ENCODE results near the gene FRRS1L. TPM values are rescaled to one million over a fixed set of nuclear protein-coding genes. Genes with fewer than 3 reads are reported as not detected.

FRRS1L gene
- total RNA-seq, 1 donor from 2014 or later: under 0.01 TPM

DNA sequence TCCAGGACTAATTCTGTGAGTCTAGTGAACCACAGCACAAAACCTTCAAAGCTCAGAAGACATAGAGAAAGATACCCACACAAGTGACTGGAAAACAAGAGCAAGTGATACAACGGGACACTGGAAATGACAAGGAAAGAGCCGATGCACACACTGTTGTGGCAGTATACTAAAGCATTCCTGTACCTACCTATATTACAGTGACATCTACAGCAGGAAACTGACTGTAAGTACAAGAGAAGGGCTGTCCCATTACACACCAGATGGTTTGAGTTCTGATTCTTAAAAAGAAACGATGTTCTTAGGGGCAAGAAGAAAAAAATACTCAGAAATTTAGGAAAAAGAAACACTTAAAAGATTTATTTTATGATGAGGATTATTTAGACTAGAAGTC, 65.8 kb downstream of the FRRS1L start:
- DNase-seq: peak; percentile 37

DNA sequence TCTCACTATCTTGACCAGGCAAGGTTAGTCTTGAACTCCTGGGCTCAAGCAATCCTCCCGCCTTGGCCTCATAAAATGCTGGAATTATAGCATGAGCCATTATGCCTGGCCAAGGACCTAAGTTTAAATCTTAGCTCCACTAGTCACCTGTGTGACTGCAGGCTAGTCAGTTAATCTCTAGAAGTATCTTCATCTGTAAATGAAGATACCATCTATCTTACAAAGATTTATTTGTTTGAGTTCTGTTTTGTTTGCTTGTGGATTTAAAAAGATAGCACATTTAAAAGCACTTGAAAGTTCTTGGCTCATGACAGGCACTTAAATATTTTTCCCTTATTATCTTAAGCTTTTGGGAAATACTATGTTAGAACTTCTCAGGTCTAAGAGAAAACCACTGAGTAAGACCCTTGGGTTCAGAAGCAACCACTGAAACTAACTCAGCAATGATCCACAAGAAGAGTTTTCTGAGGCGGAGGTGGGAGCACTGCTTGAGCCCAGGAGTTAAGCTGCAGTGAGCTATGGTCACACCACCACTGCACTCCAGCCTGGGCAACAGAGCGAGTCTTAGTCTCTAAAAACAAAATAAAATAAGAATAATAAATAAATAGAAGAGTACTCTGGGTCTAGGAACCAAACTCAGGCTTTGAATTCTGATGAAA, 66.4 kb downstream of the FRRS1L start:
- DNase-seq: no peak

GRCh38 chr9:109098960-109099308, 68.1 kb downstream of the FRRS1L start:
- no peak for DNase-seq

- peak; percentile 81 for DNase-seq
Measured at GRCh38 chr9:109098171-109098959, 68.7 kb downstream of the FRRS1L start.

DNA sequence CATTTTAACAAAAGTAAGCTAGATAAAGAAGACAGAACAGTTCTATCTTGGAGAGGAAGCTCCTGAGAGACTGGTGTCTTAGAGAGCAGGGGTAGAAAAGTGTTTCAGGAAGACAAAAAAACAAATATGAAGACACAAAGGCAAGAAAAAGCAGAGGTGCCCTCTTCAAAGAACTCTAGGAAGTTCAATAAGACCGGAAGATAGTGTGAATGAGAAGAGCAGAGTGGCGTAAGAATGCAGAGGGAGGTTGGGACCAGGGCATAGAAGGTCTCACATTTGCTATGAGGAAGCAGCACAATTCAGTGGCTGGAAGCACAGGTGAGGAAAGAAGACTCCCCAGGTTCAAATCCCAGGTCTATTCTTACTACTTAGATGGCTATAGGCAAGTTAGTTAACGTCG, 69.9 kb downstream of the FRRS1L start:
- DNase-seq: no peak

GRCh38 chr9:109095321-109095720, 71.7 kb downstream of the FRRS1L start:
- no peak for DNase-seq

- DNase-seq: no peak
Measured at GRCh38 chr9:109094268-109094667, 72.8 kb downstream of the FRRS1L start.

GRCh38 chr9:109092587-109092986, 74.5 kb downstream of the FRRS1L start:
- no peak for DNase-seq

DNA sequence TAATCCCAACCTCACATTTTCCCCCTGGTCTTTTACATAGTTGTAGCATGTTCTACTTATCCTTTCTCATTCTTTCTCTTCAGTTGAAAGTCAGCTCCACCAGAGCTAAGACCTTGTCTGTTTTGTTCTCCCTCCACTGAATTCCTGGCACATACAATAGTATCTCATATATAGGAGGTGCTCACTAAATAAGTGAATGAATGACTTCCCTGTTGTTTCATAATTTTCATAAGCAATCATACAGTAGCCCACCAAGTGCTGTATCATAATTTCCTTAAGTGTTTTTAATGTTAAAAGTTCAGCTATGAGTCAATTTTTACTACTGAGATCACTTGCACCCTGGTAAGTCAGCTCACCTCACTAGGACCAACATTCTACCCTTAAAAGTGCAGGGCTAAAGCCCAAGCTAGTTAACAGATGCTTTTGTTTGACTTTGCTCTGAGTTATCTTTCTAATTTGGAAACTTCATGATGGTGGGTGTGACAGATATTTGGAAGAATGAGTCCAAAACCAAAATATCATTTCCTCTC, 74.9 kb downstream of the FRRS1L start:
- no peak for DNase-seq

- no peak for DNase-seq
Measured at GRCh38 chr9:109088221-109088620, 78.8 kb downstream of the FRRS1L start.

DNA sequence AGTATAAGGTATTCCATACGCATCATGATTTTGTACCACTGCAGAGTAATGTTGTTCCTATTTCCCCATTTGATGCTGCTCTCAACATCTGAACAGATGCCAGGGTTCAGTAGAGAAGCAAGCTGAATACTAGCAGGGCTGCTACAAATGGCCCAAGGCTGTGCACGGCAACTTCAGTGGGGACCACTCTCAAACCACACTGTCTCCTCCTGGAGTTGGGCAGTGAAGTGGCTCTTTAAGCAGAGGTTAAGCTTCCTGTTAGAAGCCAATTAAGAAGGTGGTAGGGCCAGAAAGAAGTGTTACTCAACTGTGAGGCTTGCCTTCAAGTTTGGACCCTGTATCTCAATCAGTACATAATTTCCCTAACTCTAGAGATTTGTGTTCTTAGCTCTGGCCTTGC, 79.3 kb downstream of the FRRS1L start:
- no peak for DNase-seq

DNA sequence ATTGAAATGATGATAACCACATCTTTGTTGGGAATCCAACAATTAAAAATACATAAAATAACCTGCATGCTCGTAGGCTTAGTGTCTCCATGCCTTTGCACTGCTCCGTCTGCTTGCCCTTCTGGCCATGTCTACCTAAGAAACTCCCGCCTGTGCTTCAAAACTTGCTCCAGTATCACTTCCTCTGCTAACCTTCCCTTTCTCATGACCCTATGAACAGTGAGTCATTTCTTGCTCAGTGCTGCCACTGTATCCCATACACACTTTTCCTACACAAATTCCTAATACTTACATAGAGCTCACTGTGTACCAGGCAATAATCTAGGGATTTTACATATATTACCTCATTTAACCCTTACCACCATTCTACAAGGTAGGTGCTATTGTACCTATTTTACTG, 80.8 kb downstream of the FRRS1L start:
- peak; percentile 37 for DNase-seq

DNA sequence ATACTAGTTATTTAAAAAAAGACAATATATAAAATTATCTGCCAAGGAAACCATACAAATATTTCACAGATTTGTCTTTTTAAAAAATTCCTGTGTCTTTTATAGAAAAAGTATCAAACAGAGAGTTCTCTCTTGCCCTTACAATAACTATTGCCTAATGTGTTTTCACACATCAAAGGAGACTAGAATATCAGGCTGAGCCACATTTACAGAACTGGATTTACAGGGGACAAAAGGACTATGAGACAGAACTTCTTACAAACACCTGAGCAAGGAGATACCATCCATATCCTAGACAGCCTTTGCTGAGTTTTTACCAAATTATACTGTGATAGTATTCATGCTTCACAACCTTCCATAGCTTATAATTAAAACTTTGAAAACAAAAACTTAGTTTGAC, 81.5 kb downstream of the FRRS1L start:
- no peak for DNase-seq

DNA sequence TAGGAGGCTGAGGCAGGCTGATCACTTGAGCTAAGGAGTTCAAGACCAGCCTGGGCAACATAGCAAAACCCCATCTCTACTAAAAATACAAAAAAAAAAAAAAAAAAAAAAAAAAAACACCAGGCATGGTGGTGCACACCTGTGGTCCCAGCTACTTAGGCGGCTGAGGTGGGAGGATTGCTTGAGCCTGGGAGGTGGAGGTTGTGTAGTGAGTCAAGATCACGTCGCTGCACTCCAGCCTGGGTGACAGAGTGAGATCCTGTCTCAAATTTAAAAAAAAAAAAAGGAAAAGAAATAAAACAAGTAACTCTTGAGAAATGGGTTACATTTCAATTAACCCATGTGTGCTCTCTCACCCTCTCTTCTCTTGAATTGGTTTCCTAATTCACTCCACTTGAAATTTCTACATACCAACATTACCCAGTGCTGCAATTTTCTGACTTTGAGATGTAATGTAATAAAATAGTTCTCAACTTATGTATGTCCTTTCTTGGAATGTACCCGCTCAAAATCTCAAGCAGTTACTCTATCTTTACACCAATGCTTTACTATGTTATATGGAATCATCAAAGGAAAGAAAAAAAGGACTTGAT, 83.1 kb downstream of the FRRS1L start:
- DNase-seq: no peak

- no peak for DNase-seq
Measured at GRCh38 chr9:109083141-109083540, 83.9 kb downstream of the FRRS1L start.

- DNase-seq: no peak
Measured at GRCh38 chr9:109082091-109082620, 84.9 kb downstream of the FRRS1L start.

Other genes starting within 250 kb of the FRRS1L start
- gene ELP1, start 233.1 kb downstream of the FRRS1L start, total RNA-seq: 37.1 and 51.6 TPM in 2 replicates
- 3.1 and 5.4 TPM in 2 replicates for gene ABITRAM, start 232.8 kb downstream of the FRRS1L start, total RNA-seq
- 190 and 193 TPM in 2 replicates for gene CTNNAL1, start 153.8 kb downstream of the FRRS1L start, total RNA-seq
- 82.4 and 119 TPM in 2 replicates for gene TMEM245, start 47.3 kb downstream of the FRRS1L start, total RNA-seq
- 0.34 and 0.79 TPM in 2 replicates for gene EPB41L4B, start 153.8 kb upstream of the FRRS1L start, total RNA-seq